Measurements from ENCODE around the gene KCNQ5. TPM values are rescaled to one million over a fixed set of nuclear protein-coding genes. Genes with fewer than 3 reads are reported as not detected.

KCNQ5 gene
- total RNA-seq, 1 experiment from 2014 or later, result 0.07 TPM

GRCh38 chr6:72702421-72702820 lies 80.6 kb downstream of the KCNQ5 start:
- Histone ChIP-seq H3K9ac (ENCODE audit: extremely low read depth, insufficient read length, low read length) (no peak overlapping the region), H2AK5ac (ENCODE audit: insufficient read length, low read length) (no peak overlapping the region), H3K79me1 (ENCODE audit: insufficient read depth, low read depth, low read length, poor library complexity, severe bottlenecking) (no peaks in the 10 kb centered on the region), H2BK120ac (ENCODE audit: low read depth, low read length, poor library complexity, severe bottlenecking) (no peak overlapping the region), H2BK20ac (ENCODE audit: low read depth, low read length, poor library complexity, severe bottlenecking) (no peak overlapping the region), H3K27ac (ENCODE audit: insufficient read length, low read depth, low read length) (no peak overlapping the region), H2AFZ (ENCODE audit: low read length) (no peak overlapping the region), H4K5ac (ENCODE audit: insufficient read length, low read depth, low read length) (no peak overlapping the region), H4K91ac (ENCODE audit: insufficient read length, low read depth, low read length) (no peak overlapping the region), H4K20me1 (ENCODE audit: control insufficient read depth, insufficient read depth, insufficient read length) (no peaks in the 10 kb centered on the region), H3K4ac (ENCODE audit: low read depth, low read length) (no peak overlapping the region), H3K56ac (ENCODE audit: insufficient read length, low read depth, low read length) (no peak overlapping the region), H2BK15ac (ENCODE audit: low read depth, low read length) (no peak overlapping the region), H4K8ac (replicated peaks; ENCODE audit: insufficient read length, low read depth, low read length) (no peak overlapping the region), H3K23me2 (ENCODE audit: insufficient read length, low read depth, low read length, poor library complexity, severe bottlenecking) (no peaks in the 10 kb centered on the region), H3K23ac (ENCODE audit: insufficient read length, low read depth, low read length) (no peak overlapping the region), H3K14ac (ENCODE audit: insufficient read depth, low read length) (no peak overlapping the region), H2BK12ac (ENCODE audit: insufficient read length, low read depth, low read length) (no peak overlapping the region), H3K79me2 (ENCODE audit: insufficient read depth, low read length) (no peaks in the 10 kb centered on the region), H3K18ac (ENCODE audit: insufficient read length, low read depth, low read length) (no peak overlapping the region), H3K4me1 (ENCODE audit: insufficient read depth, low read length) (no peaks in the 10 kb centered on the region), H2BK5ac (ENCODE audit: insufficient read length, low read length) (no peak overlapping the region), H3K9me3 (ENCODE audit: control insufficient read depth, low read depth, low read length) (no peaks in the 10 kb centered on the region), H3K4me2 (ENCODE audit: insufficient read depth, insufficient read length, low read length) (no peak overlapping the region), H3T11ph (ENCODE audit: low read length) (no peak overlapping the region), H3K27me3 (ENCODE audit: insufficient read depth, low read length) (no peaks in the 10 kb centered on the region)
- Mint-ChIP-seq H3K27ac (no peak overlapping the region), H3K4me3 (no peak overlapping the region), H3K36me3 (ENCODE audit: insufficient read depth in 1 of 3, low read depth in 3 of 3) (no peaks in the 10 kb centered on the region), H3K4me1 (peaks cover 0 to 4% of the 10 kb centered on the region in 2 experiments; a peak in 1 of 4 replicates), H3K9me3 (no peaks in the 10 kb centered on the region), H3K27me3 (ENCODE audit: low read depth) (no peaks in the 10 kb centered on the region)
- TF ChIP-seq, protein P1, sequence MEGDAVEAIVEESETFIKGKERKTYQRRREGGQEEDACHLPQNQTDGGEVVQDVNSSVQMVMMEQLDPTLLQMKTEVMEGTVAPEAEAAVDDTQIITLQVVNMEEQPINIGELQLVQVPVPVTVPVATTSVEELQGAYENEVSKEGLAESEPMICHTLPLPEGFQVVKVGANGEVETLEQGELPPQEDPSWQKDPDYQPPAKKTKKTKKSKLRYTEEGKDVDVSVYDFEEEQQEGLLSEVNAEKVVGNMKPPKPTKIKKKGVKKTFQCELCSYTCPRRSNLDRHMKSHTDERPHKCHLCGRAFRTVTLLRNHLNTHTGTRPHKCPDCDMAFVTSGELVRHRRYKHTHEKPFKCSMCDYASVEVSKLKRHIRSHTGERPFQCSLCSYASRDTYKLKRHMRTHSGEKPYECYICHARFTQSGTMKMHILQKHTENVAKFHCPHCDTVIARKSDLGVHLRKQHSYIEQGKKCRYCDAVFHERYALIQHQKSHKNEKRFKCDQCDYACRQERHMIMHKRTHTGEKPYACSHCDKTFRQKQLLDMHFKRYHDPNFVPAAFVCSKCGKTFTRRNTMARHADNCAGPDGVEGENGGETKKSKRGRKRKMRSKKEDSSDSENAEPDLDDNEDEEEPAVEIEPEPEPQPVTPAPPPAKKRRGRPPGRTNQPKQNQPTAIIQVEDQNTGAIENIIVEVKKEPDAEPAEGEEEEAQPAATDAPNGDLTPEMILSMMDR (conservative IDR thresholded peaks at IDR 0.05), result no peak
- no peak for DNase-seq
- WGBS (ENCODE audit: extremely low coverage, insufficient read length, low lambda C conversion rate), result no CpG with 5 or more reads among the region's 3 CpGs

Data from H9 (cell line).